NOMO-1 treated with DMSO at 0.1 percent for 48 hours (cell line): ENCODE results near the gene CR2.

Source experiments
- DNase-seq: peaks from one replicate; lab custom pipeline; 2025; ENCODE audit not compliant: unreplicated experiment; lab: John Stamatoyannopoulos, UW

The CR2 gene

DNA sequence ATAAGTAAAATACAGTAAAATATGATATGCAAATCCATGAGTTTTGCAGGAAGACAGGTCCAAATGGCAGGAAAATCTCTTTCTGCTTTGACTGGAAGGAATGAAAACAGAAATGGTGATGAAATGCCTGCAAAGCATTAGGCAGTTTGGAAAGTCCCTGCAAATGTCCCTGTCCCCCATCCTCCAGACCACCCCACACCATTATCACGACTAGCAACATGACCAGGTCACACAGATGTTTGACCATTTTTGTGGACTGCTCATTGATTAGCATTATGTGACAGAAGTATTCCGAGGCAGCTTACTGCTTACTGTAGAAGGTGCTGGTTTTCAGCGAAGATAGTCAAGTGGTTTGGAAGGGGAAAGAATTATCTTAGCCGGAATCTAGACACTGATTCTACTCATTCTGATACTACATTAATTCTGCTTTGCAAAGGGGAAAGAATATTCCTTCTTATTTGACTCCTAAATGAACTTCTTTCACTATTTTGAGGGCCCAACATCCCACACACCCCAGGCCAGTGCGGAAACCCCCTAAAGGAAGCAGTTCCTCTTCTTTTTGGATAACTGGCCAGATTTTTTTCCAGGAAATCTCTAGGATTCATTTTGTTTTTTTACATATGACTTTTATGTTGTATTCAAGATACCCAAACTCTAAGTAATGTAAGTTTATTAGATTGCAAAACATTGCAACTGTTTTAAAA lies 9.5 kb upstream of the CR2 start:
- no peak for DNase-seq

- no peak for DNase-seq
Measured at GRCh38 chr1:207453710-207454045, 450 bp upstream of the CR2 start.

GRCh38 chr1:207455183-207455754 lies 1.1 kb downstream of the CR2 start:
- no peak for DNase-seq

GRCh38 chr1:207458414-207458813 lies 4.3 kb downstream of the CR2 start:
- no peak for DNase-seq

- no peak for DNase-seq
Measured at GRCh38 chr1:207459008-207459407, 4.9 kb downstream of the CR2 start.

DNA sequence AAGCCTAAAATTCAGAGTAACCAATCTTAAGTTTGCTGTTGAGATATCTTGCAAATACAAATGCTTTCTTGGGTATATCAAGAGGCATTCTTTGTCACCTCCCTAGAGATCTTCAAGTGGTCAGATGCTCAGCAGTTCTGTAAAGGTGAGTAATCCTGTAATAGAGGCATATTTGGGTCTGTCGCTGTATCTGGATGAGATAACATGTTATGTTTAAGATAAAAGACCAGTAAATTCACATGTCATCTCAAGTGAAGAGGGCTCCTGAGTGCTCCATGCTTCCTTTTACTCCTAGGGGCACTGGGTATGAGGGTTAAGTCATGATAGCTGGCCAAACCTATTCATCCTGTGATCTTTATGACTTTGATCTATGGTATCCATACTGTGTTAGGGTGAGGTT lies 7.5 kb downstream of the CR2 start:
- DNase-seq = no peak

GRCh38 chr1:207462535-207462934 lies 8.4 kb downstream of the CR2 start:
- DNase-seq = no peak

DNA sequence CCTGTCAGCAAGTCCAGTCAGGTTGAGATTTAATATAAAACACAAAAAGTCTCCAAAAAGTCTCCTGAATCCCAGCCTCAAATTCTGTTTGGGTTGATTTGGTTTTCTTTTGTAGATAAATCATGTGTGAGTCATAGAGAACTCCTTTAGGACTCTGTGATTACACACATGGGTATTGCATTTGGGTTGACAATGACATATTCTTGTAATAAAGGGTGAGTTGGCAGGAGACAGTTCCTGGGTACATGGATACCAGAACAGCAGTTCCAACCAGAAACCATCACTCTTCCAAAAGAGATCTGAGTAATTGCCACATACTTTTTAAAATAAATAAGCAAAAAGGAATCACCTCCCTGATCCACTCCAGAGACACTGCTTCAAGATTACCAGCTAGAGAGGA lies 8.9 kb downstream of the CR2 start:
- DNase-seq = no peak

- DNase-seq = no peak
Measured at GRCh38 chr1:207463571-207463970, 9.4 kb downstream of the CR2 start.

GRCh38 chr1:207470927-207471326 lies 16.8 kb downstream of the CR2 start:
- DNase-seq = no peak

DNA sequence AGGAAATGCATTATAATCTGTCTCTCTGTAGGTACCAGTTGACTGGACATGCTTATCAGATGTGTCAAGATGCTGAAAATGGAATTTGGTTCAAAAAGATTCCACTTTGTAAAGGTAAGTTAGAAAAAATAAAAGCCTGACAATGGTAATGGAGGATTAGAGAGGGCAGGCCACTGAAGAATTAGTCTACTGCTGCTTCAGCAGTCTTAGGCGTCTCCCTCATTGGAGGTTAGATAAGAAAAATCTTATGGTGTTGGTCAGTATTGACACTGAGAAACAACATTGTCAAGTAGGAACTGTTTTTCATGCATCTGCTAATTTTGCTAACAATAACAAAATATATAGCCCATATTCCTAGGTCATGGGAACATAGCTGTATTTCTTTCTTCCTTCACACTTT lies 20.1 kb downstream of the CR2 start:
- DNase-seq = no peak

DNA sequence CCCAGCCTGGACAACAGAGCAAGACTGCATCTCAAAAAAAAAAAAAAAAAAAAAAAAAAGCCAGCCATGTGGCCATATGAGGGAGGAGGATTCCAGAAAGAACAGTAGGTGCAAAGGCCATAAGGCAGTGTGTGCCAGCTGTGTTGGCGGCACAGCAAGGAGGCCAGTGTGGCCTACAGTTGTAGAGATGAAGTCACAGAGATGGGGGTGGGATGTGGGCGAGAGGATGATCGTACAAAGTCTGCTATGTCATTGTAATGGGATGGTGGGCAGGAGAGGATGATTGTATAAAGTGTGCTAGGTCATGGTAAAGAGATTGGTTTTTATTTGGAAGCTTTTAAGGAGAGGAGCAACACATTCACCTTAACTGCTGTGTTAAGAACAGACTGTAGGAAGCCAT lies 32.1 kb downstream of the CR2 start:
- no peak for DNase-seq

DNA sequence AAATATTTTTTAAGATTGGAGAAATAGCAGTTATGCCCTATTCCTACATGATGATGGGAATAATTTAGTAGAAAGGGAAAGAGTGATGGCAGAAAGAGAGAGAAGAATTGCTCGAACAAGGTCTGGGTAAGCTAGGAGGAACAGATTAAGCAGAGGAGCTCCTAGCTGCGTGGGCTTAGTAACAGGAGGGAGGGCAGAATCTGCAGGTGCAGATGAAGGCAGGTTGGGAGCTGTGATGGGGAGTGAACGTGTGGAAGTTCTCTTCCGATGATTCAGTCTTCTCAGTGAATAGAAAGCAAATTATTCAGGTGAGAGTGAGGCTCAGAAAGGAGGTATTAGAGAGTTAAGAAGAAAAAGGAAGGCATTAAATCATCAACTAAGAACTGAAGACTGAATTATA lies 33.5 kb downstream of the CR2 start:
- DNase-seq = no peak

DNA sequence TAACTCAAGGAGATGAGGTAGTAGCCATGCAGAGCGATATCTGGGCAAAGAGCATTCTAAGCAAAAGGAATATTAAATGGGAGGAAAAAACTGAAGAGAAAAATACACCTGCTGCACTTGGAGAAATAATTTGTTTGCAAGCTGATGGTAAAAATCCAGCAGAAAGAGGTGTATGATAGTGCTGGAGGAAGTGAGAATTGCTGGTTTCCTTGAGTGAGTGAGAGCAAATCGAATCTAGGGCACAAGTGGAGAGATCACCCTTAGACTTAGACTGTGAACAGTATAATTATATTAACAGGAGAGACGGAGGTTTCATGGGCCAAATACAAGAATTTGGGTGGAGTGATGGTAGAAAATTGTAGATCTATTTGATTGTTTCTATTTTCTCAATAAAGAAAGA lies 39.1 kb downstream of the CR2 start:
- no peak for DNase-seq

DNA sequence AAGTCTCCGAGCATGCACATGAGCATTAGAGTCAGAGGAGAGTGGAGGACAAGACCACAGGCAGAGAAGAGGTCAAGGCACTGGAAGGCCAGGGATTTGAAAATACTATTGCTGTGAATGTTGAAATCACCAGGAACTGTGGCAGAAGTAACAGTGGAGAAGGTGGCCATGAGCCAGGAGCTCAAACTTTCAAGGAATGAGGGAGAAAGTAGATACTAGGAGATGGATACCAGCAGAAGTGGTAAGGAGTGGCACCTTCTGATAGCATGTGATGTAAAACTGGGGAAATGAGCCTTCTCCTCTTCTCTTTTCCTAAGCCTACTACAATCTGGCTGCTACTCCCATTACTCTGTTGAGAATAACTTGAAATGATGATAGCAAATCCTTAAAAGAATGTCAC lies 40.0 kb downstream of the CR2 start:
- no peak for DNase-seq

DNA sequence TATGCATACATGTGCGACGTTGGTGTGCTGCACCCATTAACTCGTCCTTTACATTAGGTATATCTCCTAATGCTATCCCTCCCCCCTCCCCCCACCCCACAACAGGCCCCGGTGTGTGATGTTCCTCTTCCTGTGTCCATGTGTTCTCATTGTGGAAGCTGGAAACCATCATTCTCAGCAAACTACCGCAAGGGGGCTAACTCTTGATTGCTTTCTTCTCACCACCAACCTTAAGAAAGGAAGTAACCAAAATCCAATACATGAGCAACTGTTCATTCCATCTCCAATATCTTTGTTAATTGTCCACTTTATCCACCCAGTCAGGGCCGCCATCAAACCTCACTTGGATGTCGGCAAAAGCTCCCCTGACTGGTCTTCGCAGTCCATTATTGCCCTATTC lies 41.2 kb downstream of the CR2 start:
- peak; percentile 29 for DNase-seq

GRCh38 chr1:207495801-207496792 lies 42.0 kb downstream of the CR2 start, which contains the start of gene CR1:
Gene CR1 (plus strand): TSS chr1:207496157. CDS start chr1:207496268, 111 bp downstream.
- DNase-seq = peak; percentile 69

DNA sequence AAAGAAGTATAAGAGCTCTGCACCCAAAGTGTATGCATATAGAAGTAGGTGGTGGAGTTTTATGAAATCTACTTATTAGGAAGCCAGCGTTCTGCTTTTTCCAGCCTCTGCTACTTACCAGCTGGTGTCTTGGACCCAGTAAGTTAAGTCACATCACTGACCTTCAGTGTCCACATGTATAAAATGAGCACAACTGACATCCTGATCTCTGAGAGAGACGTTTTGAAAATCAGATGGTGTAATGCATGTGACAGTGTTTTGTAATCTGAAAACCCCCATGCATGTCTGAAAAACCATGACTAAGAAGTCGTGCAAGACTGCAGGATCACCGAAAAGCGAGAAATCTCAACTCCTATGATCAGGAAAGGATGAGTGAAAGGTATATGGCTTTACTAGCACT lies 43.8 kb downstream of the CR2 start:
- peak; percentile 53 for DNase-seq

- peak; percentile 75 for DNase-seq
Measured at GRCh38 chr1:207499573-207499972, 45.4 kb downstream of the CR2 start.

DNA sequence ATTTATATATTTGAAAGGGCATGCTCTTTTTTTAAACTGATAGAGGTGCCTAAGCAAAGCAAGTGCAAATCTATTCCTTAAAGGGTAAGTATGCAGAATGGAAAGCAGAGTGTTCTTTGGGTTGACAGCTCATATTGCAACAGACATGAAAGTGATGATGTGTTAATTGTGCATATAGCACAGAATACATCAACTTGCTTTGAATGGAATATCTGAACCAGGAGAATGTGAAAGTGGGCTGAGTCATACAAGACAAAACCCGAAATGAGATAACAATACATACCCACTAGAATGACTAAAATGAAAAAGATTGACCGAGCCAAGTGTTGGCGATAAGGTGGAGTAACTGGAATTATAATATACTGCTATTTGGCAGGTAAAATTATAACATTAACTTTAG lies 46.2 kb downstream of the CR2 start:
- DNase-seq = no peak

- no peak for DNase-seq
Measured at GRCh38 chr1:207501071-207501470, 46.9 kb downstream of the CR2 start.

- DNase-seq = no peak
Measured at GRCh38 chr1:207502726-207503125, 48.6 kb downstream of the CR2 start.
